GM21717 (cell line): Measurements from ENCODE around the gene KCNG1.

Experiments
- ATAC-seq: cut with Tn5 transposase; IDR thresholded peaks from one replicate; pipeline ENCODE4 v1.9.1; 2021; ENCODE audit warnings: mild to moderate bottlenecking, moderate library complexity; ENCODE audit not compliant: unreplicated experiment

KCNG1 gene

DNA sequence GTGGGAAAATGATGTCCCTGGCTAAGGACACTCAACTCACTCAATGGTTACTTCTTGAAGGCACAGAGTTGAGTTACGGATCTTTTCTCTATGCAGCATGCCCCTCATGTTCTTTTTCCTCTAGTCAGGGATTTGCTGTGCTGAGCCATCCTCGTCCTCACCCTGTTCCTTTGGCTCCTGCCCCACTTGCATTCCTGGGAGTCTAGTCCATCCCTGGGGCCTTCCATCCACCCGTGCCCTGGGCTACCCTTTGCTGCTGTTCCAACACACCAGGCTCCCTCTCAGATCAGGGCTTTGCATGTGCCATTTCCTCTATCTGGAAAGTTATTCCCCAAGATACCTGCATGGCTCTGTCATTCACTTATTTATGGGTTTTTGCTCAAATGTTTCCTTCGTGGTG is 13.3 kb upstream of the KCNG1 start:
- no peak for ATAC-seq

DNA sequence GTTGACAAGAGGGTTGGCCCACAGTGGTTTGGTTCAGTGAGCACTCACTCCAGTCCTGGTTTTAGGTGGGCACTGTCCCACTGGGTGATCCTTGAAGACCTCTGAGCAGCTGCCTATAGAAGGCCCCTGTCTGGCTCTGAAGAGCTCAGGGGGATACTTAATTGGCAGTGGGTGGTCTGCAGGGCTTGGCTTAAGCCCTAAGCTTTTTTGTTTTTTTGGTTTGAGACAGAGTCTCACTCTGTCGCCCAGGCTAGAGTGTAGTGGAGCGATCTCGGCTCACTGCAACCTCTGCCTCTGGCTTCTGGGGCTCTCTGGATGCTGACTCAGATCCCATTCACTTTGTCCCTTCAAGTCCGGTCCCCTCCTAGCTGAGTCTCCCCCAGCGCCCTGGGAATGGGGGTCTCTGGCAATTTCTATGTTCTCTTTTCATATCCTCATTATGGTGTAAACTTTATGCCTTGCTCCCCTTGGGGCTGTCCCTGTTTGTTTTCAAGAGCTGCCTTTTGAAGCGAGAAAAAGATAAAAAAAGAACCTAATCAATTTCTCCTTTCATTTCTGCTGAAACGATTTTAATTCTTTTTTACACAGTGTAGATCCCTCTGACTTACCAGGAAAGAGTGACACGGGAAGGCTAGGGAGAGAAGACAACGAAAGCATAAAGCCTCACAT is 12.2 kb upstream of the KCNG1 start:
- ATAC-seq = no peak

DNA sequence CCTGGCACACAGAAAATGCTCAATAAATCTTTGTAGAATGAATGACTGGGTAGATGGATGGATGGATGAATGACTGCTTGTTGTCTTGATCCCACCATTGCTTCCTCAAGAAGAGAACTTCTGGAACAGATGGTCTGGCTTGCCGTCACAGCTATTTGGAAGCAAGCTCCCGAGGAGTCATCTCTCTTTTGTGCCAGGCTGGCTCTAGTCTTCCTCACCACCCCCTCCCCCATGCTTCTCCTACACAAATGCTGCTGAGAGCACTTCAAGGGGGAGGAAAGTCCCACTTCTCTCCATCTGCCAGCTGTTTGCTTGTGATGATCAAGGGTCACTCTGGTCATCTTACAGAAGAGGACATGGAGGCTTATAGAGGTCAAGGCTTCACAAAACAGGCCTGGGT is 11.6 kb upstream of the KCNG1 start:
- no peak for ATAC-seq

DNA sequence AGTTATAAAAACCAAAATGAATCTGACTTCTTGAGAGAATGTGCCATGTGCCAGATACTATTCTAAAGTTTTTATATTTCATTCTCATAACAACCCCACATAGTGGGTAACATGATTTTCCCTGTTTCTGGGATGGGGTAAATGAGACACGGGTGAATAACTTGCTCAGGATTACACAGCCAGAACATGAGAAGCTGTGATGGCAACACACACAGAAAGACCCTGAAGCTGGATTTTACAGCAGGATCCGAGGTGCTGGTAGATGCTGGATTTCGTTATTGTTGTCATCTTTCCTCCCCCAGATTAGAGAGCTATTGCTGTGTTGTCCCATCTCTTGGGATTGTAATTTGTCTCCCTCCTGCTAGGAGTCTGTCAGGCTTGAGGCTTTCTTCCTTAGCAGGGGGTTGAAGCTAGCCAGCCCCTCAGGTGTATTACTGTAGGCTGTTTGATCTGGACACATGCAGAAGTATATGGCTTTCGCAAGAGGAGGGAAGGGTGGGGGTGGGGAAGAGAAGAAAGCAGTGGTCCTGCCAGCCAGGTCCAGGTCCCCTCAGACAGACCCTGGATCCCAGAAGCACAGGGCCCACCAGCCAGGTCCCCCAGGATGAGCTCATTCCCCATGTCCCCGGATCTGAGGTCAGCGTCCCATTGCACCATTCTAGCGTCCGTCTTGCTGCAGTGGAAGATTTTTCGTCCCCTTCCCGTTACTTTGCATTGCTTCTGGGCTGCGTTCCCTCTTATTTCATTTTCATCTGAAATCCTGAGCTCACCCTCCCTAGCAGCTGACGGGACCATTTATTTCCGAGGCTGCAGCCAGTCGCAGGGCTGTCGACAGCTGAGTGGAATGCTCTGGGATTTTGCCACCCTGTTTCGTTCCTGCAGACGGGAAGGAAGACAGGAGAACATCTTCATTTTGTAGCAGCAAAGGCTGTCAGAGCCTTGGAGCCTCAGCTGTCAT is 7.3 kb upstream of the KCNG1 start:
- ATAC-seq = no peak

DNA sequence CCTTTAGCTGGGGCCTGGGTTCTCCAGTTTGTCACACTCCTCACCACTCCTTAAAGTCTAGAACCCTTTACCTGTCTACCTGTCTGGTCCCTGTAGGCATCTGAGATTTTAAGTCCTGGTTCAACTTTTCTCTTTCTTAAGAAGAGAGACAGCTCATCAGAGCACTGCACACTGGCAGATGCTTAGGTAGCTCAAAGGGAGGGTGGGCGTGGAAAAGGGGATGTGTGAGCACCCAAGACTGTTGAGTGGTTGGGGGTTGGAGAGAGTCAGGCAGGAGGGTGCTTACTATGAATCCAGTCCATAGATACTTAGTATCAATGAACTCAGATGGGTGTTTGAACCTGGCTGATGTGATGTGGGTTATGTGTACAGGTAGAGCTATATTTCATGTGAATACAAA is 6.6 kb upstream of the KCNG1 start:
- no peak for ATAC-seq

DNA sequence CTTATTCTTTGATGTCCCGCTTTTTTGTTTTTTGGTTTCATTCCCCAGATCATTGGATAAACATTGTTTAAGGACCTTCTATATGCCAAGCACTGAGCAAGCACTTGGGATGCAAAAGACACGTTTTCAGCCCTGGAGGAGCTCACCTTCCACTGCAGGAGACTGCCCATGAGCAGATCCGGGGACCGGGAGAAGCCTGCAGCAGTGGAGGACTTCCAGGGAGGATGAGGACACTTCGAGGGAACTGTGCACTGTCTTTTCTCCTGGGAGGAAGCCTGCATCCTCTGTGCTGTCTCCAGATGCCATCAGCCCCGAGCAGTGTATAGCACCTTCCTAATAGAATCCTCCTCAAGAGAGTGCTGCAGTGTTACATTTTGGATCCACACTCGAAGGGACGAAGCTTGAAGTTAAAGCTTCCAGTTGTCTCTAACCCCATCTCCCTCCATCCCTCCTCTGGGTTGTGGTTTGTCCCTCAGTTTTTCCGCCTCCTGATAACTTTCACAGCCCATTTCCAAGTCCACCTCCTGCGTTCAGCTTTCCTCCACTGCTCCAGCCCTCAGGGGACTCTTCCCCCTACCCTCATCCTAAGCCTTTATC is 5.8 kb upstream of the KCNG1 start:
- ATAC-seq = no peak

DNA sequence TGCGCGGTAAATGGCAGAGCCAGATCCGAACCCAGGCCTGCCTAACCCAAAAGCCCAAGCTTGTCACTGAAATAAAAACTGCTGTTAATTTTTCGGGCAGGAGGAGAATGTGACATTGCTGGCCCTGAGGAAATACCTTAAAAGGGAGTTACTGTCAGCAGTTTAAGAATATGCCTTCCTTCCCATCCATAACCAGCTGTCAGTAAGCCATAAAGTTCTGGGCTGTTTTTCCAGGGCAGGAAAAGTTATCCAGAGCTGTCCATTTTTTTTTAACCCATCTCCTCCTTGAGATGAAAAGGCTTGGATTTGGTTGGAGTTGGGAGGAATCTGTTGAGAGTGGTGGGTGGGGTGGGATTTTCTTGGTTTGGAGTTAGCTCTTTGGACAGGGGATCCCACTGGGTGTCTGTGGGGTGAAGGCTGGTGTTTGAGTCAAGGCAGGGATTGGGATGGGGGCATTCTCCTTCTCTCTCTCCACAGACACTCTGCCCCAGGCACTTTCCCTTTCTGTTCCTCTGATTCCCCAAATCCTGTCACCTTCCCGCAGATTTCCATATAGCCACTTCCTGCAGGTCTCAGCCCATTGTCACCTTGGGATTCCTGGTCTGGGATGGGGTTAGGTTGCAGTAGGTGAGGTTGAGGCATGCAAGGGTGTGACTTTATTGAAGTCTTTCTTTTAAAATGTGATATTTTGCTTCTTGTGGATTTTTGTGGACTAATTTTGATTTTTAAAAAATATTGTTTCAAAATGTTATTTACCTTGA is 4.3 kb upstream of the KCNG1 start:
- no peak for ATAC-seq

DNA sequence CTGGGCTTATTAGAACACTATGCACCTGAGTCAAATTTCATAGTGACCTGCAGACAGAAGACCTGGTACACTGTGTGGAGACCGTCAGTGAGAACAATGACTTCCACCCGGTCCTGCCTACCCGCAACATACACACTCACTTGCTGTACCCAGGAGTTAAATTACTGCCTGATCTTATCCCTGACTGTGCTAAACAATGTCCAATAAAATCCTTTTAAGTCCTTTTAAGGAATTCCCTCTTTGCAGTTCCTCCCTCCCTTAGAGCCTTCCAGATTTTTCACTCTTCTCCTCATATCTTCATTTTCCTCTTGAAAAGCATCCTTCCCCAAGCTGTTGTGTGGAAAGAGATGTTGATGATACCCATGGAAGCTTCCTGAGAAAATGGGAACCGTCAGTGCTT is 3.4 kb upstream of the KCNG1 start:
- ATAC-seq = no peak

DNA sequence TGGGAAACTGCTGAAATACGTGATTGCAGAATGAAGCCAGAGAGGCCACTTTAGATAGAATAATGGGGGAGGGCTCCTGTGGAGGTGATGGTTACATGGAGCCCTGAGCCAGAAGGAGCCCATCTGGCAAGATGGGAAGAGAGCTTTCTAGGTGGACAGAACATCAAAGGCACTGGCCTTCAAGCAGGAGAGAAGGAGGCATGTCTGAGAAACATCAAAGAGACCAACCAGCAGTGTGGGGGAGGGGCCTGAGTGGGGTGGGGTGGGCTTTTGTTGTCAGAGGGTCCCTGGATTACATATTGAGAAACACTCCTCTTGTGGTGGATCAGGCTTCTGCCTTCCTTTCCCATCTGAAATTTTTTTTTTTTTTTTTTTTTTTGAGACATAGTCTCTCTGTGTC is 1.9 kb upstream of the KCNG1 start:
- no peak for ATAC-seq

DNA sequence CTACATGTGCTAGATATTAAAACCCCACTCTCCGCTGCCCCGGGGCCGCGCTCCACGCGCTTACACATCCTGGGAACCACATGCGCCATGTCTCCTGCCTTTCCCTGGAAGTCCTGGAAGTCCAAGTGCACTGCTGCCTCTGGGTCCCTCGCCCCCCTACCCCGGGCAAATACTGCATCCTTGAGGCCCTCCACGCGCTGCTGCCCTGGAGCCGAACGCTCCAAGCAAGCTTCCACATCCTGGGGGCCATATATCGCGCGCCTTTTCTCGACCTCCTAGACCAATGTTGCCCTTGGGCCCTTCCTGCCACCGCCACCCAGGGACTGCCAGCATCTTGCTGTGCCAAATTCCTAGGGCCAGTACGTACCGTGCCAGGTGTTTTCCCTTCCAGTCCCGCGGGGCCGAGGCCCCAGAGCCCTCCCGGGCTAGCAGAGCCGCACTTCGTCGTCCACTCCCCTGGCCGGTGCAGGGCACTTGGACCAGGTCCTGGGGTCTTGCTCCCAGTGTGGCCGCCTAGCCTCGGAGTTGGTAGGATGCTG is 779 bp upstream of the KCNG1 start:
- ATAC-seq = no peak

DNA sequence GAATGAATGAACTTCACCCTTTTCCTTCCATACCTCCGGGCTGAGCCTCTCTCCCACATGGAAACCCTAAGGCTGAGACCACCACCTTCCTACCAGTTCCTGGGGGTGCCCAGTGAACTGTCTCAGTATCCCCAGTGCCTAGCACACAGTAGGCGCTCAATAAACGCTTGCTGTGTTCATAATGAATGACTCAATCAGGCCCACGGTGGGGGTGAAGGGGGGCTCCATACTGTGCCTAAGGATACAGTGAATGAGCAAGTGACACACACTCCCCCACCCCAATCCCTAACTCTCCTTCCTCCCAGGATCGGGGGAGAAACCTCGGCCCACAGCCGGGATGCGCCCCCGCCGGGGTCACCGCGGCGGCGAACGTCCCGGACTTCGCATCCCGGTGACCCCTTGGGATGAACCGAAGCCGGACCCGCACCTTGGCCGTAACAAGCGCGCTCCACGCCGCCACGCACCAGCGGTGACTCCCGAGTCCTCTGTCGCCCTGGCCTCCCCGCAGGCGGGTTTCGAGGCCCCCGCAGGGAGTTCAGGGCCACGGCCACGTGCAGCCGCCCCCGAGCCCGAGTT is 592 bp downstream of the KCNG1 start:
- no peak for ATAC-seq

DNA sequence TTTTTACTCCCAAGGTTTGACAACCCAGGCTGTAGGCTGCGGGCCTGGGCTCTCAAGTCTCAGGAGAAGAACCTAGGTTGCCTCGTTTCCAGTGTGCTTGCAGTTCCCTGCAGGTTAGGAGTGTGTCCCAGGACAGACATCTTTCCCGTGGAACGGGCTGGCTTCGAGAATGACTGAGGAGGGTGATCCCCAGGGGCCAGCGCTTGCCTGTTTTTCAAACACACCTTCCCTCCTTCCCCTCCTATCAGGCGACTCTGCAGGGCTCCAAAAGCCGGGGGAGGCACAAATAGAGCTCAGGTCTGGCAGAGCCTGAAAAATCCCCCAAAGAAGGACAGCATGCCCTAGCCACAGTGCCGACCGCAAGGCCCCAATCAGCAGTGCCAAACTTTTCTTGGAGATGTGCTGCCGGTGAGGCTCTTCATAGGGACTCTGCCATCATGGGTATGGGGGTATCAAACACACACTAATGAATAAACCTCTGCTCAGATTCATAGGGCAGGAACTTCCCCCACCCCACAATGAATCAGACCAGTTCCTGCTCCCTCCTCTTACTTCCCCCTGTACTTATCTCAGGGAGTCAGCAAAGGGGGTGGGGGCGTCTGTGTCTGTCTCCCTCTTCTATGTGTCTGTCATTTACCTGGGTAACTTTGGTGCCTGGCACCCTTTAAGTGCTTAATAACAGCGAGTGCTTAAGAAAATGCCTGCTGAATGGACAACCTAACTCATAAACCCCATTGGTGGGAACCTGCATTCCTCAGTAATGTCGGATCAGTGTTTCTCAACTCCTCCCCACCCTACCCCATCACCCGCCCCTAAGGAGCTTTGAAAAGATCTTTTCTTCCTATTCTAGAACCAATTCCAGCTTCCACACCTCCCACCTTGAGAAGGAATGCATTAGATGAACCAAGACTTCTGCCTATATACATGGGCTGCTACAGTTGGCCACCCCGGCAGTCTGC is 1.6 kb downstream of the KCNG1 start:
- no peak for ATAC-seq

DNA sequence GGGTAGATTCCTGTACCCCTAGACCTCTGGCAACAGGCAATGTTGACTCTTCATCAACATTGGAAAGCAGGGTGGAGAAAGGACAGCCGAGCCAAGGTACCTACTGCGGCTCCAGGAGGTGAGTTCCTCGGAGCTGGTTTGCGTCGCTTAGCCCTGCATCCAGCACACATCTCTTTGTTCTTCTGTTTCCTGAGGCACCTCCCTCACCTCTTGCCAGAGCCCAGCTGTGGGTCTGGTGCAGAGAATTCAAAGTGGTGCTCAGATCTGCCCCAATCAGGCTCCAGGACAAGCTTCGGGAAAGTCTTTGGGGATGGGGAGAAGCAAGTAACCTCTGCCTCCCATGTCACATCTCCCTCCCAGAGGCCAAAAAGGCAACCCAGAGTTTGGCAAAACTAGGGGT is 2.2 kb downstream of the KCNG1 start:
- ATAC-seq = no peak

DNA sequence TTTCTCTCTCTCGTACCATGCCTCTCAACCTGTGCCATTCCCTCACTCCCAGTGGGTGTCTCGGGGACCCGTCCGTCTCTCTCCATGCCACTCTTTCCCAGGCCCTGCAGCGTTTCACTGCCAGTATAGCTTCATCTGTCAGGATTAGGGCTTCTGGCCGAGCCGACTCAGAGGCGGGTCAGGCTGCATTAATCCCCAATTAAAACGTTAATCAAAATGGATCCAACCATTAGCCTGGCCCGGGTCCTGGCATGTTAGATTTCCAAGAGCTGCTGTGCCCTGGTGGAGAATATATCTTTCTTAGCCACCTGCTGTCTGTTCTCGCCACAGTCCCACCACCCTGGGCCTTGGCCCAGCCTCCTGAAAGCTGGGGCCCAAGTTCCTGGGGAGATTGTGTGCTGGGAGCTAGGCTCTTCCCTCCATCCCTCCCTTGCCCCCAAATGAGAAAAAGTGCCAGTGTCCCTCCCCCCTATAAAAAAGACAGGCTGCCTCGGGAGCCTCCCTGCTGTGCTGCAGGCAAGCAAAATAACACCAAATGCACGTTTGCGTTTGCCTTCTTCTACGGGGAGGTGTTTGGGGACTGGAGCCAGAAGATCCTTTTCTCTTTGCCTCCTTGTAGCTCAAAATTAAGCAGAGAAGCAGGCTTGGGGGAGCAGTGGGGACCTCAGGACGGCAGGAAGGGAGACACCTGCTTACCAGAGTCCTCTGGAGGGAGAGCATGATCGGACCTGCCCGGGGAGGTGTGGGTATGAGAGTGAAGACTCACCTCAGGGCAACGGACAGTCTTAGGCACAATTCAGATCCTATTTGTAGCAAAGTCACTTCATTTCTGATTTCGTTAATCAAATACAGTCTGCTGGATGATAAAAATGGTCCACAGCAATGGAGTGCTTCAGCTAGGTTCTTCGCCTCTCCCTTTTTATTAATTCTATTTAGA is 3.0 kb downstream of the KCNG1 start:
- no peak for ATAC-seq

DNA sequence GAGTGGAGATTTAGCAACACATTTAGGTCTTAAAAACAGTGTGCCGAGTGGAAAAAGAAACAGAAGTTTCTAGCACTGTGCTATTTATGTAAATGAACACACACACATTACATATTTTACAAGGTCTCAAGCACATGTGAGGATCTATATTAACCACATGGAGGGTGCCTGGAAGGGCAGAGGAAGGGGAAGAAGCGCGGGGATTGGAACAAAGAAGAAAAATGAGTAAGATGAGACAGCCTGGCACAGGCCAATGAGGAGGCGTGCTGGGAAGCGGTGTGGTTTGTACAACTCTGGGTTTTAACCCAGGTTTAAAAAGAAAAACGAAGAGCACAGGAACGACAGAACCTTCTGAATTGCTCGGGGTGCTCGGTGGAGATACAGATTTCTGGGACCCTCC is 5.7 kb downstream of the KCNG1 start:
- no peak for ATAC-seq

DNA sequence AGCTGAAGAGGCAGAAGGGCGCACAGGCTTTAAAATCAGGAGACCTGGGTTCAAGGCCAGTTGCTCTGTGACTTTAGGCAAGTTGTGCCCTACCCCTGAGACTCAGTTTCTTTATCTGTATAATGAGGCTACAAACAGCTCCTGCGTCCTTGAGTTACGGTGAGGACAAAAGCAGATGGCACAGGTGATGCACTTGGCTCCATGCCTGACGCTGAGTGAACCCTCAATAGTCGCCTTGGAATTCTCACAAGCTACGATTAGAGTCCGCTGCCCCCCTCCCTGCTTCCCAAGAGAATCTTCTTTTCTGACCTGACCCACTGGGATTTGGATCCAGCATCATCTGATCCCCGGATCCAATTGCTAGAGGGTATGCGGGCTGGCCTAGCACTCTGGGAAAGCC is 6.4 kb downstream of the KCNG1 start:
- ATAC-seq = no peak

DNA sequence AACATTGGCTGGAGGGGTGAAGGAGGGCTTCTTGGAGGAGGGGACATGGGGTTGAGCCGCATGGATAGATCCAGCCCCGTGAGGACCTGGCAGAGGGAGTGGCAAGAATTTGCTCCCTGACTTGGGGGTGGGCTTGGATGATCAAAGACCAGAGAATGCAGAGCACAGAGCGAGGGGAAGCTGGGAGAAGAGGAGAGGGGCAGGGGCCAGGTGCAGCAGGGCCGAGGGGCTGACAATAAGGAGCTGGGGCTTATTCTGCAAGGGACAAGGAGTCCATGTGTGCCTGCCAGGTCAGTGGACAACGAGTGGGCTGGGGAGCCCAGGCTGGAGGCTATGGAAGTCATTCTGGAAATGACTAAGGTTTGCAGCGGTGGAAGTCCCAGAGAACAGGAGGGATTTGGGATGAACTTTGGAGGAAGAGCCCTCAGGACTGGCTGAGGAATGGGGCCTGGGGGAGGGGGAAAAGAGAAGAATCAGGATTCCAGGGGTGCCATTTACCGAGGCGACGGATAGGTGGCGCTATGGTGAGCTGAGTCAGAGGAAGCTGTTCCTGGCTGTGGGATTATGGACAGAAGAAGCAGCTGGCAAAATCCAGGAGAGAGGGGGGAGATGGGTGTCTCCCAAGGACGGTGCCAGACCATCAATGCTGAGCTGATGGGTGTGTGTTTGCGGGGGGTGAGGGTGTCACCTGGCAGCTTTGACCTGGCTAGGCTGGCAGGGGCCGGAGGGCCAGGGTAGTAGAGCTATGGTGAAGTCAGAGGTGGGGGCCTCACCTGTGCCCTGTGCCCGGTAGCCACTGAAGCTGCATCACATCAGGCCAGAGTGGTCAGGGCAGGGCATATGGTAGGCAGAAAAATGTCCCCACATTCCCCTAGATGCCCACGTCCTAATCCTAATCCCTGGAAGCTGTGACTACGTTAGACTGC is 7.8 kb downstream of the KCNG1 start:
- no peak for ATAC-seq
